Pancreas (tissue), 10 donors: Measurements from ENCODE around the gene DHH. TPM values are rescaled to one million over a fixed set of nuclear protein-coding genes. Genes with fewer than 3 reads are reported as not detected.
A peak's percentile ranks its signal among the peaks of the same experiment; 100 is the strongest.

Experiments used
- ATAC-seq, 4 donors: fragments of 200-7000 bp; cut with Tn5 transposase; one replicate each; pipeline versions ENCODE4 v1.8.0 to v1.9.1; 2020; ENCODE audit warnings: mild to moderate bottlenecking in 4 of 4, moderate library complexity in 4 of 4
- DNase-seq, 6 donors: peaks; one replicate each; pipeline ENCODE4 v3.0.0-alpha.2; 2020
- FAIRE-seq: peaks from 2 replicates; lab custom pipeline; 2012; peaks lifted over from hg19 to GRCh38; lab: Jason Lieb, UNC
- H3K27ac ChIP-seq, 4 donors: fragments of 200-600 bp; sonication (generic); 1 replicate in 3 of 4; 2 replicates in 1 of 4; pipeline versions ENCODE4 v1.5.0 to v1.8.0; 2020
- H3K27me3 ChIP-seq, 4 donors: fragments of 200-600 bp; one replicate each; pipeline ENCODE4 v1.8.0; 2021
- H3K36me3 ChIP-seq, 3 donors: fragments of 200-600 bp; sonication (generic) in 1 of 3; one replicate each; pipeline versions ENCODE4 v1.5.0 to v1.8.0; 2020 to 2021
- H3K4me1 ChIP-seq, 3 donors: fragments of 200-600 bp; one replicate each; pipeline ENCODE4 v1.8.0; 2021
- H3K4me3 ChIP-seq, 4 donors: fragments of 200-600 bp; sonication (generic) in 2 of 4; one replicate each; pipeline versions ENCODE4 v1.5.0 to v1.8.0; 2020 to 2021
- H3K9me3 ChIP-seq, 4 donors: fragments of 200-600 bp; one replicate each; pipeline ENCODE4 v1.8.0; 2021
- WGBS, 2 donors: extraction: QIAGEN DNeasy Blood & Tissue Kit; methylation state at CpG; one replicate each; pipeline ENCODE4 v1.1.7; 2013; 5-methylcytosine and 5-hydroxymethylcytosine counted together
- intact Hi-C, 3 donors: fragments of 100-400 bp; cut with DNase I; formaldehyde crosslinking; loops; one replicate each; pipeline versions ENCODE4 v1.11.1 to v1.14.2; 2022
- polyA plus RNA-seq, 2 donors: library from polyadenylated mRNA; stranded (reverse); fragments of 200-250 nt; gene quantifications; one replicate each; pipeline ENCODE4 v1.2.3, GENCODE V29; 2013
- total RNA-seq, 6 donors: library from RNA; stranded (reverse); fragmentation: NEBNext Ultra II Directional in 4 of 6; extraction: Animal tissue kit (Norgen Biotek cat#: 25700) in 4 of 6; gene quantifications; one replicate each; pipeline versions ENCODE4 v1.2.1 to v1.2.4, GENCODE V29; 2021 to 2023
- TF ChIP-seq, protein P1 (sequence below), 4 donors: fragments of 200-600 bp; sonication (generic) in 3 of 4; IDR thresholded peaks; one replicate each; pipeline versions ENCODE4 v1.5.0 to v1.8.0; 2021; ENCODE audit warnings: antibody characterized with exemption in 4 of 4
- donor health status: healthy with polysubstance abuse.
- donor health status: DM: no; HTN: no; CAD: no; lungs with moderate emphysema.
- donor health status: DM: no; HTN: no; CAD: no.
- donor health status: control.
- donor health status: control.
- donor health status: Bipolar disorder and iron deficiency.
- donor health status: DM: yes; HTN: yes; CAD: no.
- donor health status: DM: no; HTN: no; CAD: no.
- donor health status: DM: no; HTN: no; CAD: no.
- donor health status: DM: yes; HTN: yes; CAD: no.

Gene DHH
- total and polyA plus RNA-seq, 8 donors: 0.03 to 0.53 (median 0.14) TPM; not detected in 1

- intact Hi-C loops: no loop called here
- DNase-seq (no peak), FAIRE-seq (no peak), ATAC-seq (no peak)
- H3K4me3 ChIP-seq: no peak overlapping the region
- TF ChIP-seq, protein P1, sequence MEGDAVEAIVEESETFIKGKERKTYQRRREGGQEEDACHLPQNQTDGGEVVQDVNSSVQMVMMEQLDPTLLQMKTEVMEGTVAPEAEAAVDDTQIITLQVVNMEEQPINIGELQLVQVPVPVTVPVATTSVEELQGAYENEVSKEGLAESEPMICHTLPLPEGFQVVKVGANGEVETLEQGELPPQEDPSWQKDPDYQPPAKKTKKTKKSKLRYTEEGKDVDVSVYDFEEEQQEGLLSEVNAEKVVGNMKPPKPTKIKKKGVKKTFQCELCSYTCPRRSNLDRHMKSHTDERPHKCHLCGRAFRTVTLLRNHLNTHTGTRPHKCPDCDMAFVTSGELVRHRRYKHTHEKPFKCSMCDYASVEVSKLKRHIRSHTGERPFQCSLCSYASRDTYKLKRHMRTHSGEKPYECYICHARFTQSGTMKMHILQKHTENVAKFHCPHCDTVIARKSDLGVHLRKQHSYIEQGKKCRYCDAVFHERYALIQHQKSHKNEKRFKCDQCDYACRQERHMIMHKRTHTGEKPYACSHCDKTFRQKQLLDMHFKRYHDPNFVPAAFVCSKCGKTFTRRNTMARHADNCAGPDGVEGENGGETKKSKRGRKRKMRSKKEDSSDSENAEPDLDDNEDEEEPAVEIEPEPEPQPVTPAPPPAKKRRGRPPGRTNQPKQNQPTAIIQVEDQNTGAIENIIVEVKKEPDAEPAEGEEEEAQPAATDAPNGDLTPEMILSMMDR (IDR thresholded peaks at IDR 0.05): no peak
- no peaks in the 10 kb centered on the region for H3K27me3 ChIP-seq
- no peak overlapping the region for H3K27ac ChIP-seq
- H3K9me3 ChIP-seq: no peaks in the 10 kb centered on the region
- WGBS, 2 donors: 81 to 86% methylated on average over 11 of the region's 11 CpGs
- H3K4me1 ChIP-seq: peaks cover 0 to 5% (median 4%) of the 10 kb centered on the region in 3 donors
- no peaks in the 10 kb centered on the region for H3K36me3 ChIP-seq
These were observed 23.6 kb downstream of the DHH start for GRCh38 chr12:49070971-49071370.

- intact Hi-C loops: no loop called here
- DNase-seq: peak; percentile 97 to 99 (median 98)
- TF ChIP-seq, protein P1 (IDR thresholded peaks at IDR 0.05): no peak
- peak; percentile 66 for FAIRE-seq
- no peaks in the 10 kb centered on the region for H3K27me3 ChIP-seq
- no peaks in the 10 kb centered on the region for H3K36me3 ChIP-seq
- WGBS, 2 donors: 0% methylated on average over 60 of the region's 60 CpGs
- ATAC-seq: peak; percentile 100
- H3K4me3 ChIP-seq: peak within 1 kb of the TSS; percentile 52 to 84 (median 57)
- peak within 1 kb of the TSS in 3 of 4 donors; percentile 50 to 64 (median 58) for H3K27ac ChIP-seq
- H3K4me1 ChIP-seq: peaks cover 0 to 5% (median 4%) of the 10 kb centered on the region in 3 donors
- H3K9me3 ChIP-seq: no peaks in the 10 kb centered on the region
These were observed 24.9 kb downstream of the DHH start, which contains the start of gene RHEBL1 for GRCh38 chr12:49069507-49070346. TSS of gene RHEBL1 (minus strand) at chr12:49069979. CDS start at chr12:49069785, 194 bp downstream.

- Histone ChIP-seq H3K4me1 (peaks cover 0 to 5% (median 4%) of the 10 kb centered on the region in 3 donors), H3K9me3 (no peaks in the 10 kb centered on the region), H3K4me3 (peak overlapping the region in 3 of 4 donors; percentile 52 to 84 (median 54)), H3K36me3 (no peaks in the 10 kb centered on the region), H3K27ac (no peak overlapping the region), H3K27me3 (no peaks in the 10 kb centered on the region)
- TF ChIP-seq, protein P1 (IDR thresholded peaks at IDR 0.05): no peak
- DNase-seq: peak in 1 of 6 donors; percentile 56
- no peak for ATAC-seq
- FAIRE-seq: no peak
- intact Hi-C loops: no loop called here
- 13% methylated on average over 21 of the region's 21 CpGs for WGBS, 2 donors
These were observed 25.6 kb downstream of the DHH start for GRCh38 chr12:49068879-49069506.

- intact Hi-C loops: no loop called here
- Histone ChIP-seq H3K4me1 (peaks cover 0 to 5% (median 4%) of the 10 kb centered on the region in 3 donors), H3K4me3 (no peak overlapping the region), H3K36me3 (no peaks in the 10 kb centered on the region), H3K27me3 (no peaks in the 10 kb centered on the region), H3K27ac (no peak overlapping the region), H3K9me3 (no peaks in the 10 kb centered on the region)
- FAIRE-seq (no peak), DNase-seq (no peak), ATAC-seq (no peak)
- TF ChIP-seq, protein P1 (IDR thresholded peaks at IDR 0.05): no peak
- 32 to 56% methylated on average over 4 of the region's 4 CpGs for WGBS, 2 donors
These were observed 28.5 kb downstream of the DHH start for GRCh38 chr12:49066120-49066519.
